GM19467 (cell line): ENCODE results near the gene PCED1A.

Experiments used
- ATAC-seq: cut with Tn5 transposase; IDR thresholded peaks from one replicate; pipeline ENCODE4 v1.9.1; 2021; ENCODE audit warnings: mild to moderate bottlenecking, moderate library complexity; ENCODE audit not compliant: unreplicated experiment

Gene PCED1A

DNA sequence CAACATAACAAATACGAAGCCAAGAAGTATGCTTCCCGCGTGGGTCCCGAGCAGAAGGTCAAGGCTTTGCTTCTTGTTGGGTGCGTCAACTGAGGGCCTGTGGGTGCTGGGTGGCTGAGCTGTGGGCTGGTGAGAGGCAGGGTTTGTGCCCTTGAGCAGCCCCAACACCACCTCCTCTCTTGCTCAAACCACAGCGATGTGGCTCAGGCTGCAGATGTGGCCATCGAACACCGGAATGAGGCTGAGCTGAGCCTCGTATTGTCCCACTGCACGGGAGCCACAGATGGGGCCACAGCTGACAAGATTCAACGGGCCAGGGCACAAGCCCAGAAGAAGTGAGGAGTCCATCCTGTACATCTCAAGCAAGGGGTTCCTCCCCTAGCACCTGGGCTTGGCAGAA is 25.8 kb upstream of the PCED1A start:
- no peak for ATAC-seq

DNA sequence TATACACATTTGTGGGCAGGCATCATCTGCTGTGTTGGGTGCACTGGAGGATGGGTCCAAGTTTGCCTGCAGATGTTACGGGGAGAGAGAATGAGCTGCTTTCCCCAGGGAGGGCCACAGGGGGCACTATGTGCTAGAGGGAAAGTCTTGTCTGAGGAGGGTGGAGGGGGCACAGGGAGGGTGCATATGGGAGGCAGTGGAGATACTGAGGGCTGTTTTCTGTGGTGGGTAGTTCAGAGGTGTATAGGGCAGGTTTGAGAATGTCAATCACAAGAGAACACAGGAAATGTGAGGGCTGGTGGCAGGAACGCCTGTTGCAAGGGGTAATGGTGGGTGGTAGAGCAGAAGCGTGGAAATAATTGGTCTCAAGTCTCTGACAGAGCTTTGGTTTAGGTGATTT is 25.2 kb upstream of the PCED1A start:
- no peak for ATAC-seq

DNA sequence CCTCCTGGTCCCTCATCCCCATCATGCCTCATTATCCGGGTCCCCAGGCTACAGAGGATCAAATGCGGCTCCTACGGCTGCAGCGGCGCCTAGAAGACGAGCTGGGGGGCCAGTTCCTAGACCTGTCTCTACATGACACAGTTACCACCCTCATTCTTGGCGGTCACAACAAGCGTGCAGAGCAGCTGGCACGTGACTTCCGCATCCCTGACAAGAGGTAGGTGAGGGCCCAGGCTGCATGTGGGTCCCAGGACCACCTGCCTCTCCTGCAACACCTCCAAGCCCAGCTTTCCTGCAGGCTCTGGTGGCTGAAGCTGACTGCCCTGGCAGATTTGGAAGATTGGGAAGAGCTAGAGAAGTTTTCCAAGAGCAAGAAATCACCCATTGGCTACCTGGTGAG is 24.6 kb upstream of the PCED1A start:
- no peak for ATAC-seq

GRCh38 chr20:2864626-2865025 is 24.2 kb upstream of the PCED1A start:
- ATAC-seq = no peak

DNA sequence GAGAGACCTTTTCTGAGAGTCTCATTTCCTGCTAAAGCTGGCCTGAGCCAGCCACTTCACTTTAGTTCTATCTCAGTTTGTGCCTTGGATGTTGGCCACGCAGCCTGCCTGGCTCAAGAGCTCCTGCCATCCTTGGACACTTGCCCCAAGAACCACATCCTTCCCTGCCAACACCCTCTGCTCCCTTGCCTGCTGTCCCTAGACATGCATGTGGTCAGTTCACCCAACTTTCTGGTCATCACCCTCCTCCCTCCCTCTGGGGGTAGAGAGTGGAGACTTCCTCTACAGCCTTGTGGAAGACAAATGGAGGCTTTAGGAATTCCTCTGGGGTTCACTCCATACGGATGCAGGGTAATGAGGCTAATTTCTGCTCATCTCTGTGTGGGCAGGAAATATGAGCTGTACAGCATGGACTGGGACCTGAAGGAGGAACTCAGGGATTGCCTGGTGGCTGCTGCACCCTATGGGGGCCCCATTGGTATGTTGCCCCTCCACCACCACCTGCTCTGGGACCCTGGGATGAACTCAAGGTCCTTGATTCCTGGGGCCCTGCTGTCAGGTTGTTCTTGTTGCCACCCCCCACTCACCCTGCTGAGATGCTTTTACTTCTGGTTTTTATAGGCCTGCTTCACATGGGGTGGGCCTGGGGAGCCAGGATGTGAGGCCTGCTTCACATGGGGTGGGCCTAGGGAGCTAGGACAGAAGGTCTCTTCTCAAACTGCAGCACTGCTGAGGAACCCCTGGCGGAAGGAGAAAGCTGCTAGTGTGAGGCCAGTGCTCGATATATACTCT is 19.1 kb upstream of the PCED1A start:
- no peak for ATAC-seq

- ATAC-seq = no peak
Measured at GRCh38 chr20:2858591-2858990, 18.1 kb upstream of the PCED1A start.

DNA sequence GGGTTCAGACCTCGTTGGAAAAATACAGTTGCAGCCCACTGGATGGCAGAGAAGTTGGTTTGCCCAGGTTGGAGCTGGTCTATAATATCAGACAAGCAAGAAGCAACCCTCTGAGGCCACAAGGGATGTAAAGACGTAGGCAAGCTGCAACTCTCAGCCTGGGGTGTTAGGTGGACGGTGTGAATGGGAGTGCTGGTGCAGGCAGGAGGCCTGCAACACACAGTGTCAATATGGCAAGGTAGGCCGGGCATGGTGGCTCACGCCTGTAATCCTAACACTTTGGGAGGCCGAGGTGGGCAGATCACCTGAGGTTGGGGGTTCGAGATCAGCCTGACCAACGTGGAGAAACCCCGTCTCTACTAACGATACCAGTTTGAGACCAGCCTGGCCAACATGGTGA is 10.6 kb upstream of the PCED1A start:
- no peak for ATAC-seq

GRCh38 chr20:2849529-2849928 is 9.1 kb upstream of the PCED1A start:
- ATAC-seq = no peak

- no peak for ATAC-seq
Measured at GRCh38 chr20:2847802-2848201, 7.3 kb upstream of the PCED1A start.

DNA sequence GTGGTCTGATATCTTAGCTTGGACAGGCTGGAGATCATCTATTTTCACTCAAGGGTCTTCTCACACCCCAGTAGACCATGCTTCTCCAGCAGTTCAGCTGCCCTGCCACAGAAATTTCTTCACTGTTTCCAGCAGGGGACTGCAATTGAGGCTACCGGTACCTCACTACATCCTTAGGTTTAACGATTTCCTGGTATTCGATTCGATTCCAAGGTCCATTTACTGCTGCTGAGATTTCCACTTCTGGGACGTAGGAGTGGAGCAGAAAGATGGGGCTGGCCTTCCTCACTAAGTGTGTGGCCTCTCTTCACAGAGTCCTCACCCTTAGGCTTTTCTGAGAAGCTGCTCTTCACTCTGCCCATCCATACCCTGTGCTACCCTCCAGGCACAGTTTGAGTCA is 6.2 kb upstream of the PCED1A start:
- no peak for ATAC-seq

DNA sequence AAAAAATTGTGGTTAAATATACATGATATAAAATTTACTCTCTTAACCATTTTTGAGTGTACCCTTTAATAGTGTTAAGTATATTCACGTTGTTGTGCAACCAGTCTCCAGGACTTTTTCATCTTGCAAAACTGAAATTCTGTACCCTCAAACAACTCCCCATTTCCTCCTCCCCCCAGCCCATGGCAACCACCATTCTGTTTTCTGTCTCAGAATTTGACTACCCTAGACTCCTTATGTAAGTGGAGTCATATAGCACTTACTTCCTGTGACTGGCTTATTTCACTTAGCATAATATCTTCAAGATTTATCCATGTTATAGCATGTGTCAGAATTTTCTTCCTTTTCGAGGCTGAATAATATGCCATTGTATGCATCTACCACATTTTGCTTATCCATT is 5.2 kb upstream of the PCED1A start:
- no peak for ATAC-seq

- peak; percentile 24 for ATAC-seq
Measured at GRCh38 chr20:2840967-2841531, 594 bp upstream of the PCED1A start.

DNA sequence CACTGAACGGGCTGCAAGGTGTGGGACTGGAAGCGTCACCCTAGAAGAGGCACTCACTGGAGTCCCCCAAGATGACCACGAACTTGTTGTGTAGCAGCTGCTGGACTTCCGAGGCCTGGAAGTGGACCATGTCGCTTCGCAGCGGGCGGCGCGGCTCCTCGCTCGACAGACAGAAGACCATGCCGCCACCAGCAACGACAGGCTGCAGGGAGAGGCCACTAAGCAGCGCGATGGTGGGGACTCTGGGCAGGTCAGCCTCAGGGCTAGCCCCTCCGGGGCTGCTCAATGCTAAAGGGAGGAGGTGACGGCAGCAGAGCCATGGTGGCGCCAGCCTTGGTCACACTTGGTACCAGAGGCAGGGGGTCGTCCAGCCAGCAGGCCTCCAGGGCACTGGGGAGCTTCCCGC is 720 bp downstream of the PCED1A start:
- ATAC-seq = no peak

GRCh38 chr20:2838847-2839671 is 1.4 kb downstream of the PCED1A start:
- no peak for ATAC-seq

- ATAC-seq = no peak
Measured at GRCh38 chr20:2838170-2838797, 2.2 kb downstream of the PCED1A start.

- ATAC-seq = no peak
Measured at GRCh38 chr20:2837221-2837960, 3.1 kb downstream of the PCED1A start.

DNA sequence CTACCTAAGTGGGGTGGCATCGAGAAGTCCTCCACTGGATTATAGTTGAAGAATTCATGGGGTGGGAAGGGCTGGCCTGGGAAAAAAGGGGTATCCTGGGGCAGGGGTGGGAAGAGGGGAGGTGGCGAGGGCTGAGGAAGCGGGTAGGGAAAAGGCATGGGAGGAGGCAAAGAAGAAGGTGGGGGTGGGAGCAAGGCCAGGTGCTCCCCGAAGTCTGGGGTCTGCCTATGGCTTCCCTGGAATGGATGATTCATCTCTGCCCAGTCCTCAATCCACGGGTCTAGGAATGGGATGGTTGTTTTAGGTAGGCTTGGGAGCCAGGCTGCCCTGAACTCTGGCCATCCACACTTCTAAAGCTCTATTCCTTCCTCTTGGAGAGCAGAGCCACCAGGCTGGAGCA is 4.4 kb downstream of the PCED1A start:
- ATAC-seq = no peak

DNA sequence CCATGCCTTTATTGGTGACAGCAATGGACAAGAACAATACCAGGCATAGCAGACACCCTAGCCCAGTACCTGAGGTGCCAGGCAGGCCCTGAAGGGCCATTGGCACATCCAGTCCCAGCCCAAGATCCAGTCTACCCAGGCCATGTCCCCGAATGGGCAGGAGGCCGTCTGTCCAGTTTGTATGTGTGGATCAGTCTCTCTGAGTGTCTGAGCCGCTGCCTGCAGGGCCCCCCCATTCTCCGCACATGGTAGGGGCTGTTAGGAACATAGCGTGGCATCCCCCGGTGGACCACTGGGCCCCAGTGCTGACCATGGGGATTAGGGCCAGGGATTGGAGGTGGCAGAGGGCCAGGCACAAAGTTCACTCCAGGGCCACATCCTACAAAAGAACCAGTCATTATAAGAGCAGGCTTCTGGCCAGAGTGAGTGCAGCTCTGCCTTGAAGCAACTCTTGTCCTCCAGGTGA is 5.1 kb downstream of the PCED1A start:
- no peak for ATAC-seq

DNA sequence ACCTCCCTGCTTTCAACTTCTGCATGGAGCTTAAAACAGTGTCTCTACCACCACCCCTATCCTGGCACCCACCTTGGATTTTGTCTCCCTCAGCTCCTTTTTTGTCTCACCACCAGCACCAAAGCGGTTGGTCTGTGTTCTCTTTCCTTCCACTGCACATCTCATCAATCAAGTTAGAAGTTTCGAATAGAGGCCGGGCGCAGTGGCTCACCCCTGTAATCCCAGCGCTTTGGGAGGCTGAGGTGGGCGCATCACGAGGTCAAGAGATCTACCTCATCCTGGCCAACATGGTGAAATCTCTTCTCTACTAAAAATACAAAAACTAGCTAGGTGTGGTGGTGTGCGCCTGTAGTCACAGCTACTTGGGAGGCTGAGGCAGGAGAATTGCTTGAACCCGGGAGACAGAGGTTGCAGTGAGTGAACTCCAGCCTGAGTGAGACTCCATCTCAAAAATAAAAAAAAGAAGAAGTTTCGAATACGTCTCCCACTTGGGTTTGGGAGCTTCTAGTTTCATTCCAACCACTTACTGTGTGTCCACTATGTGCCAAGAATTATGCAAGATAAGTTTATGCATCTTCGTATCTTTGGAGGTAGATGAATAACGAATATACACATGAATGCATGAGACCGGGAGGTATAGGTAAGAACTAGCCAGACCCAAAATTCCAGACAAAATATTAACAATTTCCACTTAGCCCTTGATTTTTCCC is 5.9 kb downstream of the PCED1A start:
- no peak for ATAC-seq

DNA sequence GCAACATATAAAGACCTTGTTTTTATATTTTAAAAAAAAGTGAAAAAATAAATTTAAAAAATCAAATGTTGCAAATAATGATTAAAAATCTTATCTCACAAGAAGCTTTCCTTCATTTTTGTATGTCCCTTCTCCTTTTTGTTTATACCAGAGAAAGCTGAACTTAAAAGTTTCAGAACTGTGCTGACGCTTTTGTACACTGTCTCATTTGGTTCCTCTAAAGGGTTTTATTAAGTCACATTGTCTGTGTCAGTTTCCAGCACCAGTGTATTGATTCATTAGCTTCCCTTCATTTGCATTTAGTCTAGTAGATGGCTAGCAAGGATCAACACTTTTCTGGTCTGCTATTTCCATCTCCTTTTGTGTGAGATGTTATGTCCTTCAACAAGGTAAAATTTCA is 6.7 kb downstream of the PCED1A start:
- no peak for ATAC-seq
